Liver (tissue), 9 donors: ENCODE results near the gene FAM78B. TPM values are rescaled to one million over a fixed set of nuclear protein-coding genes. Genes with fewer than 3 reads are reported as not detected.

ENCODE experiments used
- DNase-seq: peaks from one replicate; pipeline ENCODE4 v3.0.0-alpha.2; 2017; ENCODE audit warnings: low spot score
- H3K27ac ChIP-seq, 2 donors: one replicate each; pipeline ENCODE4 v1.7.0; 2013; ENCODE audit warnings: inconsistent platforms in 2 of 2, low read length in 2 of 2, control low read depth in 1 of 2, low read depth in 1 of 2, mild to moderate bottlenecking in 1 of 2
- H3K27me3 ChIP-seq, 4 donors: one replicate each; pipeline versions ENCODE4 v1.6.1 to v1.7.0; 2013; ENCODE audit warnings: low read length in 3 of 4, inconsistent platforms in 1 of 4, mild to moderate bottlenecking in 1 of 4, moderate library complexity in 1 of 4; ENCODE audit not compliant: control insufficient read depth in 4 of 4, insufficient read depth in 4 of 4
- H3K36me3 ChIP-seq, 4 donors: one replicate each; pipeline versions ENCODE4 v1.6.1 to v1.7.0; 2013; ENCODE audit warnings: low read length in 3 of 4, mild to moderate bottlenecking in 3 of 4, low read depth in 1 of 4, moderate library complexity in 1 of 4; ENCODE audit not compliant: control insufficient read depth in 4 of 4, insufficient read depth in 3 of 4
- H3K4me1 ChIP-seq, 4 donors: one replicate each; pipeline versions ENCODE4 v1.6.1 to v1.7.0; 2013; ENCODE audit warnings: low read length in 3 of 4, mild to moderate bottlenecking in 3 of 4, moderate library complexity in 1 of 4; ENCODE audit not compliant: control insufficient read depth in 4 of 4, insufficient read depth in 4 of 4
- H3K4me3 ChIP-seq, 3 donors: one replicate each; pipeline versions ENCODE4 v1.6.1 to v1.7.0; 2013; ENCODE audit warnings: low read length in 3 of 3, control low read depth in 1 of 3, low read depth in 1 of 3, mild to moderate bottlenecking in 1 of 3
- H3K9ac ChIP-seq, 2 donors: one replicate each; pipeline ENCODE4 v1.7.0; 2013; ENCODE audit warnings: low read length in 2 of 2, mild to moderate bottlenecking in 2 of 2, moderate library complexity in 2 of 2, control low read depth in 1 of 2, low read depth in 1 of 2
- H3K9me3 ChIP-seq, 4 donors: one replicate each; pipeline versions ENCODE4 v1.6.1 to v1.7.0; 2013; ENCODE audit warnings: low read length in 3 of 4; ENCODE audit not compliant: control insufficient read depth in 4 of 4
- EGR1 ChIP-seq, 2 donors: IDR thresholded peaks; 2 replicates each; pipeline ENCODE4 v1.6.1; 2016 to 2018; ENCODE audit warnings: antibody characterized with exemption in 2 of 2, low read depth in 2 of 2
- FOXA1 ChIP-seq: IDR thresholded peaks from 2 replicates; pipeline ENCODE4 v1.6.1; 2016; ENCODE audit warnings: antibody characterized with exemption
- FOXA2 ChIP-seq: IDR thresholded peaks from 2 replicates; pipeline ENCODE4 v1.6.1; 2016; ENCODE audit warnings: antibody characterized with exemption
- GABPA ChIP-seq, 2 donors: IDR thresholded peaks in 1 of 2; conservative IDR thresholded peaks in 1 of 2; 2 replicates each; pipeline ENCODE4 v1.6.1; 2016; ENCODE audit warnings: antibody characterized with exemption in 2 of 2, mild to moderate bottlenecking in 1 of 2, moderate library complexity in 1 of 2
- HNF4A ChIP-seq, 2 donors: conservative IDR thresholded peaks; 2 replicates each; pipeline ENCODE4 v1.6.1; 2016; ENCODE audit warnings: antibody characterized with exemption in 2 of 2, mild to moderate bottlenecking in 2 of 2
- HNF4G ChIP-seq: IDR thresholded peaks from 2 replicates; pipeline ENCODE4 v1.6.1; 2016; ENCODE audit warnings: antibody characterized with exemption
- JUND ChIP-seq, 2 donors: IDR thresholded peaks; 2 replicates each; pipeline ENCODE4 v1.6.1; 2016; ENCODE audit warnings: antibody characterized with exemption in 2 of 2
- NR2F2 ChIP-seq: IDR thresholded peaks from 2 replicates; pipeline ENCODE4 v1.6.1; 2016; ENCODE audit warnings: antibody characterized with exemption
- RAD21 ChIP-seq, 2 donors: IDR thresholded peaks; 2 replicates each; pipeline ENCODE4 v1.6.1; 2016; ENCODE audit warnings: antibody characterized with exemption in 2 of 2, mild to moderate bottlenecking in 2 of 2
- RXRA ChIP-seq, 2 donors: IDR thresholded peaks; 2 replicates each; pipeline ENCODE4 v1.6.1; 2017 to 2018; ENCODE audit warnings: antibody characterized with exemption in 2 of 2, mild to moderate bottlenecking in 1 of 2
- SP1 ChIP-seq: IDR thresholded peaks from 2 replicates; pipeline ENCODE4 v1.6.1; 2018; ENCODE audit warnings: antibody characterized with exemption, mild to moderate bottlenecking
- TAF1 ChIP-seq: conservative IDR thresholded peaks from 2 replicates; pipeline ENCODE4 v1.6.1; 2016; ENCODE audit warnings: antibody characterized with exemption, mild to moderate bottlenecking
- YY1 ChIP-seq: IDR thresholded peaks from 2 replicates; pipeline ENCODE4 v1.6.1; 2016; ENCODE audit warnings: antibody characterized with exemption, mild to moderate bottlenecking
- WGBS: extraction: QIAGEN DNeasy Blood & Tissue Kit; methylation state at CpG from one replicate; pipeline ENCODE4 v1.1.7; 2013; 5-methylcytosine and 5-hydroxymethylcytosine counted together
- polyA plus RNA-seq, 2 donors: library from polyadenylated mRNA; stranded (reverse) in 1 of 2; unstranded in 1 of 2; fragments of 200-250 nt in 1 of 2; fragments of >200 nt in 1 of 2; fragmentation: Nextera tagmentation in 1 of 2; extraction: Ambion mirVana in 1 of 2; gene quantifications; one replicate each; pipeline versions ENCODE4 v1.2.1 to v1.2.3, GENCODE V29; 2013 to 2015
- total RNA-seq, 2 donors: library from RNA; depleted of rRNA; stranded (reverse); fragments of >200 nt; gene quantifications; one replicate each; pipeline ENCODE4 v1.2.3, GENCODE V29; 2014
- TF ChIP-seq, protein P1 (sequence below): fragments of 150-350 bp; IDR thresholded peaks from 2 replicates; pipeline ENCODE4 v1.5.1; 2017; ENCODE audit warnings: improper control_type of control experiment, low read depth, low read length; ENCODE audit not compliant: missing input control
- TF ChIP-seq, protein P2 (sequence below): IDR thresholded peaks from 2 replicates; pipeline ENCODE4 v1.6.1; 2016; ENCODE audit warnings: antibody characterized with exemption
- TF ChIP-seq, protein P3 (sequence below): IDR thresholded peaks from 2 replicates; pipeline ENCODE4 v1.6.1; 2016; ENCODE audit warnings: antibody characterized with exemption, mild to moderate bottlenecking
- TF ChIP-seq, protein P4 (sequence below): IDR thresholded peaks from 2 replicates; pipeline ENCODE4 v1.6.1; 2016; ENCODE audit warnings: antibody characterized with exemption
- TF ChIP-seq, protein P5 (sequence below): IDR thresholded peaks from 2 replicates; pipeline ENCODE4 v1.6.1; 2016; ENCODE audit warnings: antibody characterized with exemption
- donor health status: healthy.
- donor health status: healthy.
- donor health status: healthy.
- donor health status: healthy.
- donor health status: healthy.

FAM78B gene
- total and polyA plus RNA-seq, 4 donors: 0.14 to 0.92 (median 0.49) TPM

DNA sequence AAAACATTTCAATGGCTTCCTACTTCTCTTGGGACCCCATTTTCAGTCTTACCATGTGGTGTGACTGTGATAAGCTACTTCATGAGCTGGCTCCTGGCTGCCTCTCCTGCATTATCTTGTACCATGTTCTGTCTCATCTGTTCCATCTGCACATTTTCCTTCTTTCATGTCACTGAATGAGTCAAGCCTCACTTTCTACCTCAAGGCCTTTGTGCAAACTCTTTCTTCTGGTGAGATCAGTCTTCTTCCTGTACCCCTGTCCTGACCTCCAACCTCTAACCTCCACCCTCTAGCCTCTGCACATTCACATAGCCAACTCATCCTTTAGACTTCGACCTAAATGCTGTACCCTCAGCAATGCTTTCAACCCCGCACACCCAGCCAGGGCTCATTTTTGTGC lies 9.6 kb upstream of the FAM78B start:
- WGBS: 91% methylated on average over 2 of the region's 2 CpGs
- no peaks in the 10 kb centered on the region for H3K27me3 ChIP-seq
- H3K36me3 ChIP-seq: no peaks in the 10 kb centered on the region
- no peak overlapping the region for H3K27ac ChIP-seq
- no peak overlapping the region for H3K9ac ChIP-seq
- TF ChIP-seq TAF1 (no peak), HNF4A (conservative IDR thresholded peaks at IDR 0.05) (no peak), HNF4G (no peak), FOXA1 (no peak), NR2F2 (no peak), RXRA (IDR thresholded peaks at IDR 0.05) (no peak), SP1 (no peak), FOXA2 (no peak), GABPA (IDR thresholded peaks at IDR 0.05 in 1 of 2, conservative IDR thresholded peaks at IDR 0.05 in 1 of 2) (no peak), EGR1 (IDR thresholded peaks at IDR 0.05; ENCODE audit: low read depth in 2 of 2) (no peak), RAD21 (IDR thresholded peaks at IDR 0.05) (no peak), YY1 (no peak), JUND (IDR thresholded peaks at IDR 0.05) (no peak)
- TF ChIP-seq, protein P1, sequence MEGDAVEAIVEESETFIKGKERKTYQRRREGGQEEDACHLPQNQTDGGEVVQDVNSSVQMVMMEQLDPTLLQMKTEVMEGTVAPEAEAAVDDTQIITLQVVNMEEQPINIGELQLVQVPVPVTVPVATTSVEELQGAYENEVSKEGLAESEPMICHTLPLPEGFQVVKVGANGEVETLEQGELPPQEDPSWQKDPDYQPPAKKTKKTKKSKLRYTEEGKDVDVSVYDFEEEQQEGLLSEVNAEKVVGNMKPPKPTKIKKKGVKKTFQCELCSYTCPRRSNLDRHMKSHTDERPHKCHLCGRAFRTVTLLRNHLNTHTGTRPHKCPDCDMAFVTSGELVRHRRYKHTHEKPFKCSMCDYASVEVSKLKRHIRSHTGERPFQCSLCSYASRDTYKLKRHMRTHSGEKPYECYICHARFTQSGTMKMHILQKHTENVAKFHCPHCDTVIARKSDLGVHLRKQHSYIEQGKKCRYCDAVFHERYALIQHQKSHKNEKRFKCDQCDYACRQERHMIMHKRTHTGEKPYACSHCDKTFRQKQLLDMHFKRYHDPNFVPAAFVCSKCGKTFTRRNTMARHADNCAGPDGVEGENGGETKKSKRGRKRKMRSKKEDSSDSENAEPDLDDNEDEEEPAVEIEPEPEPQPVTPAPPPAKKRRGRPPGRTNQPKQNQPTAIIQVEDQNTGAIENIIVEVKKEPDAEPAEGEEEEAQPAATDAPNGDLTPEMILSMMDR: no peak
- TF ChIP-seq, protein P2, sequence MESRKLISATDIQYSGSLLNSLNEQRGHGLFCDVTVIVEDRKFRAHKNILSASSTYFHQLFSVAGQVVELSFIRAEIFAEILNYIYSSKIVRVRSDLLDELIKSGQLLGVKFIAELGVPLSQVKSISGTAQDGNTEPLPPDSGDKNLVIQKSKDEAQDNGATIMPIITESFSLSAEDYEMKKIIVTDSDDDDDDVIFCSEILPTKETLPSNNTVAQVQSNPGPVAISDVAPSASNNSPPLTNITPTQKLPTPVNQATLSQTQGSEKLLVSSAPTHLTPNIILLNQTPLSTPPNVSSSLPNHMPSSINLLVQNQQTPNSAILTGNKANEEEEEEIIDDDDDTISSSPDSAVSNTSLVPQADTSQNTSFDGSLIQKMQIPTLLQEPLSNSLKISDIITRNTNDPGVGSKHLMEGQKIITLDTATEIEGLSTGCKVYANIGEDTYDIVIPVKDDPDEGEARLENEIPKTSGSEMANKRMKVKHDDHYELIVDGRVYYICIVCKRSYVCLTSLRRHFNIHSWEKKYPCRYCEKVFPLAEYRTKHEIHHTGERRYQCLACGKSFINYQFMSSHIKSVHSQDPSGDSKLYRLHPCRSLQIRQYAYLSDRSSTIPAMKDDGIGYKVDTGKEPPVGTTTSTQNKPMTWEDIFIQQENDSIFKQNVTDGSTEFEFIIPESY: no peak
- TF ChIP-seq, protein P3, sequence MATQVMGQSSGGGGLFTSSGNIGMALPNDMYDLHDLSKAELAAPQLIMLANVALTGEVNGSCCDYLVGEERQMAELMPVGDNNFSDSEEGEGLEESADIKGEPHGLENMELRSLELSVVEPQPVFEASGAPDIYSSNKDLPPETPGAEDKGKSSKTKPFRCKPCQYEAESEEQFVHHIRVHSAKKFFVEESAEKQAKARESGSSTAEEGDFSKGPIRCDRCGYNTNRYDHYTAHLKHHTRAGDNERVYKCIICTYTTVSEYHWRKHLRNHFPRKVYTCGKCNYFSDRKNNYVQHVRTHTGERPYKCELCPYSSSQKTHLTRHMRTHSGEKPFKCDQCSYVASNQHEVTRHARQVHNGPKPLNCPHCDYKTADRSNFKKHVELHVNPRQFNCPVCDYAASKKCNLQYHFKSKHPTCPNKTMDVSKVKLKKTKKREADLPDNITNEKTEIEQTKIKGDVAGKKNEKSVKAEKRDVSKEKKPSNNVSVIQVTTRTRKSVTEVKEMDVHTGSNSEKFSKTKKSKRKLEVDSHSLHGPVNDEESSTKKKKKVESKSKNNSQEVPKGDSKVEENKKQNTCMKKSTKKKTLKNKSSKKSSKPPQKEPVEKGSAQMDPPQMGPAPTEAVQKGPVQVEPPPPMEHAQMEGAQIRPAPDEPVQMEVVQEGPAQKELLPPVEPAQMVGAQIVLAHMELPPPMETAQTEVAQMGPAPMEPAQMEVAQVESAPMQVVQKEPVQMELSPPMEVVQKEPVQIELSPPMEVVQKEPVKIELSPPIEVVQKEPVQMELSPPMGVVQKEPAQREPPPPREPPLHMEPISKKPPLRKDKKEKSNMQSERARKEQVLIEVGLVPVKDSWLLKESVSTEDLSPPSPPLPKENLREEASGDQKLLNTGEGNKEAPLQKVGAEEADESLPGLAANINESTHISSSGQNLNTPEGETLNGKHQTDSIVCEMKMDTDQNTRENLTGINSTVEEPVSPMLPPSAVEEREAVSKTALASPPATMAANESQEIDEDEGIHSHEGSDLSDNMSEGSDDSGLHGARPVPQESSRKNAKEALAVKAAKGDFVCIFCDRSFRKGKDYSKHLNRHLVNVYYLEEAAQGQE: no peak
- TF ChIP-seq, protein P4, sequence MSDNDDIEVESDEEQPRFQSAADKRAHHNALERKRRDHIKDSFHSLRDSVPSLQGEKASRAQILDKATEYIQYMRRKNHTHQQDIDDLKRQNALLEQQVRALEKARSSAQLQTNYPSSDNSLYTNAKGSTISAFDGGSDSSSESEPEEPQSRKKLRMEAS: no peak
- TF ChIP-seq, protein P5, sequence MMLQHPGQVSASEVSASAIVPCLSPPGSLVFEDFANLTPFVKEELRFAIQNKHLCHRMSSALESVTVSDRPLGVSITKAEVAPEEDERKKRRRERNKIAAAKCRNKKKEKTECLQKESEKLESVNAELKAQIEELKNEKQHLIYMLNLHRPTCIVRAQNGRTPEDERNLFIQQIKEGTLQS: no peak
- no peaks in the 10 kb centered on the region for H3K4me1 ChIP-seq
- no peak for DNase-seq
- no peaks in the 10 kb centered on the region for H3K9me3 ChIP-seq
- H3K4me3 ChIP-seq: no peak overlapping the region
